Endothelial cell (in vitro differentiated cells): Measurements from ENCODE around the gene MPEG1. TPM values are rescaled to one million over a fixed set of nuclear protein-coding genes. Genes with fewer than 3 reads are reported as not detected.

ENCODE experiments used
- DNase-seq: peaks from one replicate; pipeline ENCODE4 v3.0.0; 2021; ENCODE audit warnings: low spot score
- H3K27ac Mint-ChIP-seq: one replicate; pipeline ENCODE4 v1.8.0; 2021; ENCODE audit warnings: mixed read lengths, inconsistent platforms; ENCODE audit not compliant: unreplicated experiment
- H3K27me3 Mint-ChIP-seq: one replicate; pipeline ENCODE4 v1.8.0; 2021; ENCODE audit warnings: mild to moderate bottlenecking, moderate library complexity, mixed read lengths, inconsistent platforms; ENCODE audit not compliant: unreplicated experiment
- H3K36me3 Mint-ChIP-seq: one replicate; pipeline ENCODE4 v1.8.0; 2021; ENCODE audit warnings: mild to moderate bottlenecking, low read depth, mixed read lengths, inconsistent platforms; ENCODE audit not compliant: unreplicated experiment
- H3K4me1 Mint-ChIP-seq: one replicate; pipeline ENCODE4 v1.8.0; 2021; ENCODE audit warnings: mild to moderate bottlenecking, mixed read lengths, inconsistent platforms; ENCODE audit not compliant: unreplicated experiment
- H3K4me3 Mint-ChIP-seq: one replicate; pipeline ENCODE4 v1.8.0; 2021; ENCODE audit warnings: mild to moderate bottlenecking, mixed read lengths, inconsistent platforms; ENCODE audit not compliant: unreplicated experiment
- H3K9me3 Mint-ChIP-seq: one replicate; pipeline ENCODE4 v1.8.0; 2021; ENCODE audit warnings: mixed read lengths, inconsistent platforms; ENCODE audit not compliant: unreplicated experiment
- total RNA-seq: library from RNA; stranded (reverse); fragmentation: NEBNext Ultra II Directional; extraction: Animal tissue kit (Norgen Biotek cat#: 25700); gene quantifications from one replicate; pipeline ENCODE4 v1.2.1, GENCODE V29; 2021; ENCODE audit not compliant: unreplicated experiment
- TF ChIP-seq, protein P1 (sequence below): fragments of 200-600 bp; sonication (generic); IDR thresholded peaks from one replicate; pipeline ENCODE4 v1.5.0; 2021; ENCODE audit warnings: antibody characterized with exemption; ENCODE audit not compliant: unreplicated experiment

Gene MPEG1
- total RNA-seq, 1 donor from 2014 or later, result not detected

GRCh38 chr11:59208956-59209355 lies 3.8 kb downstream of the MPEG1 start:
- TF ChIP-seq, protein P1, sequence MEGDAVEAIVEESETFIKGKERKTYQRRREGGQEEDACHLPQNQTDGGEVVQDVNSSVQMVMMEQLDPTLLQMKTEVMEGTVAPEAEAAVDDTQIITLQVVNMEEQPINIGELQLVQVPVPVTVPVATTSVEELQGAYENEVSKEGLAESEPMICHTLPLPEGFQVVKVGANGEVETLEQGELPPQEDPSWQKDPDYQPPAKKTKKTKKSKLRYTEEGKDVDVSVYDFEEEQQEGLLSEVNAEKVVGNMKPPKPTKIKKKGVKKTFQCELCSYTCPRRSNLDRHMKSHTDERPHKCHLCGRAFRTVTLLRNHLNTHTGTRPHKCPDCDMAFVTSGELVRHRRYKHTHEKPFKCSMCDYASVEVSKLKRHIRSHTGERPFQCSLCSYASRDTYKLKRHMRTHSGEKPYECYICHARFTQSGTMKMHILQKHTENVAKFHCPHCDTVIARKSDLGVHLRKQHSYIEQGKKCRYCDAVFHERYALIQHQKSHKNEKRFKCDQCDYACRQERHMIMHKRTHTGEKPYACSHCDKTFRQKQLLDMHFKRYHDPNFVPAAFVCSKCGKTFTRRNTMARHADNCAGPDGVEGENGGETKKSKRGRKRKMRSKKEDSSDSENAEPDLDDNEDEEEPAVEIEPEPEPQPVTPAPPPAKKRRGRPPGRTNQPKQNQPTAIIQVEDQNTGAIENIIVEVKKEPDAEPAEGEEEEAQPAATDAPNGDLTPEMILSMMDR, result no peak
- Mint-ChIP-seq H3K9me3 (no peaks in the 10 kb centered on the region), H3K36me3 (peaks cover 5% of the 10 kb centered on the region), H3K4me1 (peaks cover 7% of the 10 kb centered on the region), H3K27ac (no peak overlapping the region), H3K27me3 (peaks cover 2% of the 10 kb centered on the region), H3K4me3 (no peak overlapping the region)
- DNase-seq, result no peak

- H3K4me3 Mint-ChIP-seq, result no peak overlapping the region
- TF ChIP-seq, protein P1, result peak; percentile 68
- H3K36me3 Mint-ChIP-seq, result peaks cover 5% of the 10 kb centered on the region
- H3K4me1 Mint-ChIP-seq, result peaks cover 7% of the 10 kb centered on the region
- peaks cover 2% of the 10 kb centered on the region for H3K27me3 Mint-ChIP-seq
- H3K27ac Mint-ChIP-seq, result no peak overlapping the region
- H3K9me3 Mint-ChIP-seq, result no peaks in the 10 kb centered on the region
- DNase-seq, result peak; percentile 24
These were observed 4.7 kb downstream of the MPEG1 start for GRCh38 chr11:59207988-59208451.

DNA sequence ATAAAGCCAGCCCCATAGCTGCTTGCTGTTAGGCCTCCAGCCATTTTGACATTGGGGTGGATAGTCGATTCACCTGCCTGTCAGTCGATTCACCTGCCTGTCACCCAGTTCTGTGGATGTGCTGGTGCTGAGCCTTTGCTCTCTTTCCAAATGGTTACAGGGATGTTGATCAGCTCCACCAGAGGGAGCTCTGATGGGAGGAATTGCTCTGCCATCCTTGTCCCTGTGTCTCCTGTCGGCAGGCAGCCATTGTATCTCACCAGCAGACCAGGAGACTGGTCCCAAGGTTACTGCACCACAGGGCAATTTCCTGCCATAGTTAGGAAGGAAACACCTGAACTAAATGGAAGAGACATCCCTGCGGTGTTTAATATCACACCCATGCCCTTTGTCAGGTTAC lies 6.1 kb downstream of the MPEG1 start:
- Mint-ChIP-seq H3K27ac (no peak overlapping the region), H3K9me3 (no peaks in the 10 kb centered on the region), H3K27me3 (peaks cover 5% of the 10 kb centered on the region), H3K36me3 (peaks cover 9% of the 10 kb centered on the region), H3K4me1 (peaks cover 7% of the 10 kb centered on the region), H3K4me3 (no peak overlapping the region)
- TF ChIP-seq, protein P1, result peak; percentile 55
- DNase-seq, result peak; percentile 59

GRCh38 chr11:59205648-59206047 lies 7.1 kb downstream of the MPEG1 start:
- no peaks in the 10 kb centered on the region for H3K9me3 Mint-ChIP-seq
- H3K27me3 Mint-ChIP-seq, result peaks cover 5% of the 10 kb centered on the region
- TF ChIP-seq, protein P1, result no peak
- peaks cover 10% of the 10 kb centered on the region for H3K36me3 Mint-ChIP-seq
- H3K4me1 Mint-ChIP-seq, result peaks cover 7% of the 10 kb centered on the region
- H3K27ac Mint-ChIP-seq, result no peak overlapping the region
- H3K4me3 Mint-ChIP-seq, result no peak overlapping the region
- DNase-seq, result no peak

- Mint-ChIP-seq H3K4me3 (peak overlapping the region; percentile 62), H3K27me3 (peaks cover 5% of the 10 kb centered on the region), H3K27ac (no peak overlapping the region), H3K9me3 (no peaks in the 10 kb centered on the region), H3K4me1 (peaks cover 7% of the 10 kb centered on the region), H3K36me3 (peaks cover 16% of the 10 kb centered on the region)
- TF ChIP-seq, protein P1, result no peak
- no peak for DNase-seq
These were observed 8.0 kb downstream of the MPEG1 start for GRCh38 chr11:59204746-59205145.
